Mesendoderm (in vitro differentiated cells): Measurements from ENCODE around the gene ST8SIA6.

Experiments
- DNase-seq: peaks from one replicate; pipeline ENCODE4 v3.0.0; 2013
- H2AK5ac ChIP-seq: 2 replicates; pipeline ENCODE4 v1.6.1; 2013; ENCODE audit warnings: low read length, inconsistent platforms
- H2BK120ac ChIP-seq: 2 replicates; pipeline ENCODE4 v1.6.1; 2013; ENCODE audit warnings: low read depth, mild to moderate bottlenecking, low read length, moderate library complexity, mixed read lengths
- H2BK15ac ChIP-seq: replicated peaks from 2 replicates; pipeline ENCODE4 v1.6.1; 2013; ENCODE audit warnings: low read depth, mild to moderate bottlenecking, moderate library complexity
- H2BK5ac ChIP-seq: 2 replicates; pipeline ENCODE4 v1.6.1; 2013; ENCODE audit warnings: low read length, inconsistent platforms
- H3K18ac ChIP-seq: 2 replicates; pipeline ENCODE4 v1.6.1; 2013; ENCODE audit warnings: mild to moderate bottlenecking, low read length, mixed read lengths
- H3K23ac ChIP-seq: one replicate; pipeline ENCODE4 v1.6.1; 2013; ENCODE audit warnings: low read length
- H3K27ac ChIP-seq: 2 replicates; pipeline ENCODE4 v1.5.1; 2013; ENCODE audit warnings: low read depth, mild to moderate bottlenecking, inconsistent platforms, low read length, moderate library complexity
- H3K27me3 ChIP-seq: 2 replicates; pipeline ENCODE4 v1.6.1; 2013; ENCODE audit warnings: low read length, control low read depth, mild to moderate bottlenecking, inconsistent platforms; ENCODE audit not compliant: insufficient read depth, poor library complexity
- H3K36me3 ChIP-seq: 2 replicates; pipeline ENCODE4 v1.6.1; 2013; ENCODE audit warnings: low read length, inconsistent platforms; ENCODE audit not compliant: control insufficient read depth, insufficient read depth
- H3K4ac ChIP-seq: one replicate; pipeline ENCODE4 v1.6.1; 2013; ENCODE audit warnings: low read depth, mild to moderate bottlenecking, low read length, moderate library complexity
- H3K4me1 ChIP-seq: 2 replicates; pipeline ENCODE4 v1.6.1; 2013; ENCODE audit warnings: low read depth, low read length, inconsistent platforms; ENCODE audit not compliant: control insufficient read depth
- H3K4me2 ChIP-seq: 2 replicates; pipeline ENCODE4 v1.6.1; 2013; ENCODE audit warnings: low read length
- H3K4me3 ChIP-seq: 2 replicates; pipeline ENCODE4 v1.5.1; 2013; ENCODE audit warnings: mild to moderate bottlenecking, low read length
- H3K56ac ChIP-seq: one replicate; pipeline ENCODE4 v1.6.1; 2013; ENCODE audit warnings: low read length
- H3K79me1 ChIP-seq: 2 replicates; pipeline ENCODE4 v1.6.1; 2013; ENCODE audit warnings: low read length, inconsistent platforms
- H3K79me2 ChIP-seq: 2 replicates; pipeline ENCODE4 v1.6.1; 2013; ENCODE audit warnings: mild to moderate bottlenecking, low read length; ENCODE audit not compliant: control insufficient read depth, insufficient read depth
- H3K9ac ChIP-seq: 2 replicates; pipeline ENCODE4 v1.6.1; 2013; ENCODE audit warnings: low read length, inconsistent platforms
- H4K5ac ChIP-seq: one replicate; pipeline ENCODE4 v1.6.1; 2013; ENCODE audit warnings: low read length
- H4K8ac ChIP-seq: one replicate; pipeline ENCODE4 v1.6.1; 2013; ENCODE audit warnings: low read depth, mild to moderate bottlenecking, control low read depth, low read length, moderate library complexity
- WGBS: extraction: QIAGEN DNeasy Blood & Tissue Kit; methylation state at CpG from one replicate; pipeline ENCODE4 v1.1.7; 2013; ENCODE audit warnings: low lambda C conversion rate, missing lambda C conversion rate; ENCODE audit not compliant: insufficient coverage; ENCODE audit errors: extremely low coverage; 5-methylcytosine and 5-hydroxymethylcytosine counted together

The ST8SIA6 gene

GRCh38 chr10:17282311-17282710 lies 172.1 kb downstream of the ST8SIA6 start:
- H2BK120ac ChIP-seq: no peak overlapping the region
- no peaks in the 10 kb centered on the region for H3K36me3 ChIP-seq
- H3K27ac ChIP-seq: no peak overlapping the region
- H3K4ac ChIP-seq: no peak overlapping the region
- H3K9ac ChIP-seq: no peak overlapping the region
- no peak overlapping the region for H2AK5ac ChIP-seq
- no peak overlapping the region for H4K5ac ChIP-seq
- no peaks in the 10 kb centered on the region for H3K79me2 ChIP-seq
- no peak overlapping the region for H2BK15ac ChIP-seq
- H2BK5ac ChIP-seq: no peak overlapping the region
- no peak overlapping the region for H4K8ac ChIP-seq
- H3K4me2 ChIP-seq: no peak overlapping the region
- no peak overlapping the region for H3K4me3 ChIP-seq
- H3K18ac ChIP-seq: no peak overlapping the region
- DNase-seq: peak; percentile 8
- no peaks in the 10 kb centered on the region for H3K27me3 ChIP-seq
- H3K56ac ChIP-seq: no peak overlapping the region
- no CpG with 5 or more reads among the region's 3 CpGs for WGBS
- H3K4me1 ChIP-seq: peaks cover 7% of the 10 kb centered on the region
- H3K23ac ChIP-seq: no peak overlapping the region
- no peaks in the 10 kb centered on the region for H3K79me1 ChIP-seq

- no peak overlapping the region for H3K4ac ChIP-seq
- no peak overlapping the region for H3K56ac ChIP-seq
- no CpG with 5 or more reads among the region's 4 CpGs for WGBS
- H2AK5ac ChIP-seq: no peak overlapping the region
- H3K36me3 ChIP-seq: no peaks in the 10 kb centered on the region
- no peak overlapping the region for H3K4me2 ChIP-seq
- no peak overlapping the region for H4K8ac ChIP-seq
- H3K18ac ChIP-seq: no peak overlapping the region
- no peaks in the 10 kb centered on the region for H3K79me2 ChIP-seq
- H4K5ac ChIP-seq: no peak overlapping the region
- H3K9ac ChIP-seq: no peak overlapping the region
- H2BK15ac ChIP-seq: no peak overlapping the region
- no peak overlapping the region for H2BK120ac ChIP-seq
- no peak overlapping the region for H2BK5ac ChIP-seq
- no peaks in the 10 kb centered on the region for H3K4me1 ChIP-seq
- DNase-seq: no peak
- H3K27ac ChIP-seq: no peak overlapping the region
- H3K27me3 ChIP-seq: no peaks in the 10 kb centered on the region
- H3K23ac ChIP-seq: no peak overlapping the region
- H3K79me1 ChIP-seq: no peaks in the 10 kb centered on the region
- H3K4me3 ChIP-seq: no peak overlapping the region
Observed at GRCh38 chr10:17278607-17279240, 175.7 kb downstream of the ST8SIA6 start.

- Histone ChIP-seq H2AK5ac (no peak overlapping the region), H4K5ac (no peak overlapping the region), H3K36me3 (no peaks in the 10 kb centered on the region), H2BK15ac (no peak overlapping the region), H3K9ac (no peak overlapping the region), H3K4me2 (no peak overlapping the region), H3K4ac (no peak overlapping the region), H3K4me1 (no peaks in the 10 kb centered on the region), H3K4me3 (no peak overlapping the region), H4K8ac (no peak overlapping the region), H2BK5ac (no peak overlapping the region), H3K23ac (no peak overlapping the region), H3K27me3 (no peaks in the 10 kb centered on the region), H2BK120ac (no peak overlapping the region), H3K79me1 (no peaks in the 10 kb centered on the region), H3K27ac (no peak overlapping the region), H3K56ac (no peak overlapping the region), H3K79me2 (no peaks in the 10 kb centered on the region), H3K18ac (no peak overlapping the region)
- DNase-seq: no peak
- no CpG with 5 or more reads among the region's 9 CpGs for WGBS
Observed at GRCh38 chr10:17276756-17277424, 177.5 kb downstream of the ST8SIA6 start.

- WGBS: no CpG with 5 or more reads among the region's 2 CpGs
- Histone ChIP-seq H3K23ac (no peak overlapping the region), H4K8ac (no peak overlapping the region), H2BK5ac (no peak overlapping the region), H3K18ac (no peak overlapping the region), H3K4me2 (no peak overlapping the region), H3K27ac (no peak overlapping the region), H2BK15ac (no peak overlapping the region), H3K36me3 (no peaks in the 10 kb centered on the region), H3K9ac (no peak overlapping the region), H2AK5ac (no peak overlapping the region), H3K56ac (no peak overlapping the region), H3K4me1 (no peaks in the 10 kb centered on the region), H3K79me1 (no peaks in the 10 kb centered on the region), H4K5ac (no peak overlapping the region), H3K4ac (no peak overlapping the region), H3K79me2 (no peaks in the 10 kb centered on the region), H3K27me3 (no peaks in the 10 kb centered on the region), H3K4me3 (no peak overlapping the region), H2BK120ac (no peak overlapping the region)
- peak; percentile 21 for DNase-seq
Observed at GRCh38 chr10:17273403-17273802, 181.0 kb downstream of the ST8SIA6 start.

GRCh38 chr10:17272648-17273047 lies 181.7 kb downstream of the ST8SIA6 start:
- Histone ChIP-seq H4K8ac (no peak overlapping the region), H3K4me2 (no peak overlapping the region), H3K79me2 (no peaks in the 10 kb centered on the region), H2AK5ac (no peak overlapping the region), H3K4me3 (no peak overlapping the region), H3K9ac (no peak overlapping the region), H3K4ac (no peak overlapping the region), H3K56ac (no peak overlapping the region), H3K36me3 (no peaks in the 10 kb centered on the region), H4K5ac (no peak overlapping the region), H3K4me1 (no peaks in the 10 kb centered on the region), H3K18ac (no peak overlapping the region), H2BK15ac (no peak overlapping the region), H3K79me1 (no peaks in the 10 kb centered on the region), H2BK120ac (no peak overlapping the region), H3K27me3 (no peaks in the 10 kb centered on the region), H3K23ac (no peak overlapping the region), H2BK5ac (no peak overlapping the region), H3K27ac (no peak overlapping the region)
- DNase-seq: no peak
- no CpG with 5 or more reads among the region's 12 CpGs for WGBS
